GF-D8 (cell line): ENCODE data around the gene C12orf60.

Source experiments
- DNase-seq: peaks from one replicate; lab custom pipeline; 2025; lab: John Stamatoyannopoulos, UW

Gene C12orf60

GRCh38 chr12:14836336-14837210 is 33.1 kb downstream of the C12orf60 start:
- no peak for DNase-seq

GRCh38 chr12:14839262-14839661 is 35.8 kb downstream of the C12orf60 start:
- no peak for DNase-seq

GRCh38 chr12:14840616-14841015 is 37.1 kb downstream of the C12orf60 start:
- DNase-seq, result no peak

- DNase-seq, result no peak
These were observed 38.3 kb downstream of the C12orf60 start for GRCh38 chr12:14841761-14842160.

GRCh38 chr12:14842315-14842714 is 38.8 kb downstream of the C12orf60 start:
- DNase-seq, result no peak

GRCh38 chr12:14843425-14843887 is 40.0 kb downstream of the C12orf60 start, which contains the start of gene ART4:
Gene ART4, minus strand, starts transcription at chr12:14843526. Its CDS starts 413 bp downstream, at chr12:14843113.
- DNase-seq, result no peak

GRCh38 chr12:14844401-14844800 is 40.9 kb downstream of the C12orf60 start:
- no peak for DNase-seq

GRCh38 chr12:14845350-14845750 is 41.9 kb downstream of the C12orf60 start:
- no peak for DNase-seq

- peak; percentile 1 for DNase-seq
These were observed 42.6 kb downstream of the C12orf60 start for GRCh38 chr12:14846042-14846587.

GRCh38 chr12:14846876-14847580 is 43.6 kb downstream of the C12orf60 start:
- DNase-seq, result no peak

- DNase-seq, result no peak
These were observed 46.2 kb downstream of the C12orf60 start for GRCh38 chr12:14849661-14850060.

GRCh38 chr12:14850929-14851663 is 47.6 kb downstream of the C12orf60 start:
- no peak for DNase-seq

GRCh38 chr12:14852880-14853279 is 49.4 kb downstream of the C12orf60 start:
- no peak for DNase-seq

GRCh38 chr12:14853961-14854360 is 50.5 kb downstream of the C12orf60 start:
- no peak for DNase-seq

GRCh38 chr12:14854586-14855183 is 51.2 kb downstream of the C12orf60 start:
- no peak for DNase-seq

- DNase-seq, result no peak
These were observed 55.0 kb downstream of the C12orf60 start for GRCh38 chr12:14858513-14858912.

GRCh38 chr12:14860490-14860889 is 57.0 kb downstream of the C12orf60 start:
- DNase-seq, result no peak

GRCh38 chr12:14868916-14869506 is 65.5 kb downstream of the C12orf60 start:
- no peak for DNase-seq

GRCh38 chr12:14871247-14871646 is 67.8 kb downstream of the C12orf60 start:
- no peak for DNase-seq

- DNase-seq, result no peak
These were observed 68.4 kb downstream of the C12orf60 start for GRCh38 chr12:14871886-14872285.
